Upper lobe of left lung (tissue), 4 donors: Measurements from ENCODE around the gene MADD.

Source experiments
- EP300 ChIP-seq, 4 donors: sonication (generic); formaldehyde crosslinking; IDR thresholded peaks; one replicate each; pipeline ENCODE4 v1.5.1; 2017; ENCODE audit warnings: antibody characterized with exemption in 4 of 4, control low read depth in 2 of 4
- POLR2A ChIP-seq, 4 donors: fragments of 450-650 bp; IDR thresholded peaks; one replicate each; pipeline ENCODE4 v1.5.1; 2016 to 2017; ENCODE audit warnings: antibody characterized with exemption in 4 of 4, mild to moderate bottlenecking in 2 of 4
- POLR2AphosphoS5 ChIP-seq, 2 donors: sonication (generic); formaldehyde crosslinking; IDR thresholded peaks; one replicate each; pipeline ENCODE4 v1.5.1; 2017; ENCODE audit warnings: antibody characterized with exemption in 2 of 2
- TF ChIP-seq, protein P1 (sequence below), 6 experiments: fragments of 450-650 bp in 4 of 6; fragments of 200-600 bp in 2 of 6; sonication (generic) in 2 of 6; IDR thresholded peaks; one replicate each; pipeline ENCODE4 v1.5.1; 2016 to 2019; ENCODE audit warnings: antibody characterized with exemption in 6 of 6

DNA sequence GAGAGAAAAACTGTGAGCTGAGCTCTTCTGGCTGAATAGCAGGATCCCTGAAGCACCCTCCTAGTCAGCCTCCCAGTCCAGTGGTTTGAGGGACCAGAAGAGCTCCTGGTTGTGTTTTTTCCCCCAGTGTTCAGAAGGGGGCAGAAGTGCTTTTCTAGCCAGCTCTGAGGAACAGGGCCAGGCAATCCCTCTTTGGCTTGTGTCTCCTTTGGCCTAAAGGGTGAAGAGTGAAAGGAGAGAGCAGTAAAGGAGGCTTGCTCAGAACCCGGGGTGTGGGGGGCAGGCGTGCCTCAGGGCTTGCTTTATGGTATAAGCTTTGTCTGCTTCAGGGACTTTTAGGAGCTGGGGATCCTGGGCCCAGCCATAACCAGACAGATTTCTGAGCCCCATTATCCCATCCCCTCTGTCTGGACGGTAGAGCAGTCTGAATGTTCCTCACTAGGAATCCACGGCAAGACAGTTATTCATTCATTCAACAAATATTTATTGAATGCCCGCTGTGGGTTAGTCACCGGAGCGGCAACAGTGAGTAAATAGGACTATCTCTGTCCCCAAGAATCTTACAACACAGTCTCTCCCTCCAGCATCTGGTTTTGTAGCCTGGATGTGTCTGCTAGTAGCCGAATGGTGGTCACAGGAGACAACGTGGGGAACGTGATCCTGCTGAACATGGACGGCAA, 35.8 kb upstream of the MADD start:
- TF ChIP-seq EP300 (IDR thresholded peaks at IDR 0.05): no peak
- no peak for TF ChIP-seq POLR2A (IDR thresholded peaks at IDR 0.05)
- TF ChIP-seq, protein P1, sequence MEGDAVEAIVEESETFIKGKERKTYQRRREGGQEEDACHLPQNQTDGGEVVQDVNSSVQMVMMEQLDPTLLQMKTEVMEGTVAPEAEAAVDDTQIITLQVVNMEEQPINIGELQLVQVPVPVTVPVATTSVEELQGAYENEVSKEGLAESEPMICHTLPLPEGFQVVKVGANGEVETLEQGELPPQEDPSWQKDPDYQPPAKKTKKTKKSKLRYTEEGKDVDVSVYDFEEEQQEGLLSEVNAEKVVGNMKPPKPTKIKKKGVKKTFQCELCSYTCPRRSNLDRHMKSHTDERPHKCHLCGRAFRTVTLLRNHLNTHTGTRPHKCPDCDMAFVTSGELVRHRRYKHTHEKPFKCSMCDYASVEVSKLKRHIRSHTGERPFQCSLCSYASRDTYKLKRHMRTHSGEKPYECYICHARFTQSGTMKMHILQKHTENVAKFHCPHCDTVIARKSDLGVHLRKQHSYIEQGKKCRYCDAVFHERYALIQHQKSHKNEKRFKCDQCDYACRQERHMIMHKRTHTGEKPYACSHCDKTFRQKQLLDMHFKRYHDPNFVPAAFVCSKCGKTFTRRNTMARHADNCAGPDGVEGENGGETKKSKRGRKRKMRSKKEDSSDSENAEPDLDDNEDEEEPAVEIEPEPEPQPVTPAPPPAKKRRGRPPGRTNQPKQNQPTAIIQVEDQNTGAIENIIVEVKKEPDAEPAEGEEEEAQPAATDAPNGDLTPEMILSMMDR (IDR thresholded peaks at IDR 0.05): peak in 2 of 6 experiments; percentile 13 to 15
- TF ChIP-seq POLR2AphosphoS5 (IDR thresholded peaks at IDR 0.05): no peak
